ENCODE results near the gene PLK1.

DNA sequence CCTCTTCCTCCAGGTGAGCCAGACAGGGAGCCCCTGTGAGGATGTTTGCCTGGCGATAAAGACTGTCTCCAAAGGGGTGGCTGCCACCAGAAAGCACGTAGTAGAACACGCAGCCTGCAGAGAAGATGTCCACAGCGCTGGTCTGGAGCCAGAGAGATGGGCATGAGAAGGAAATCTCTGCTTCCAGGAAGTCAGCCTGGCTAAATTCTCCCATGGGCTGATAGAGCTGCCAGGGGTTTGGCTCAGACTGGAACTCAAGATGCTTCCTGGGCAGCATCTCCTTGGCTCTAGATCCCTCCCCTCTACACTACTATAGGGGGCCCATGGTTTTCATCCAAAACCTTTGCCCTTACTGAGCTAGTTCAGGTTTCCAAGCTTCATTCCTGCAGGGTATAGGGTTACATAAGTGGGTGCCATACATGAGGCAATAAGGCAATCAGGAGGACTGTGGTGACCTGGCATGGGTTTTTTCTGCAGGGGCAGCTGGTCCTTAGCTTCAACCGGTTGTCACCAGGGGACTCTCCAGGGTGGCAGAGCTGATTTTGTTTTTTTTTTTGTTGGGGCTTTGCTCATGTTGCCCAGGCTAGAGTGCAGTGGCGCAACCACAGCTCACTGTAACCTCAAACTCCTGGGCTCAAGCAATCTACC lies 13.6 kb downstream of the PLK1 start:
- no peak for TF ChIP-seq CTCF (conservative IDR thresholded peaks at IDR 0.05; ENCODE audit: low read length)
- no peak for TF ChIP-seq EZH2phosphoT487 (IDR thresholded peaks at IDR 0.05; ENCODE audit: borderline replicate concordance)
